Upper lobe of right lung (tissue), 1 donor: Measurements from ENCODE around the gene PIK3C3. TPM values are rescaled to one million over a fixed set of nuclear protein-coding genes. Genes with fewer than 3 reads are reported as not detected.

Experiments used
- ATAC-seq: fragments of 200-7000 bp; cut with Tn5 transposase; one replicate; pipeline ENCODE4 v1.9.1; 2020; ENCODE audit warnings: mild to moderate bottlenecking, moderate library complexity
- DNase-seq: peaks from one replicate; pipeline ENCODE4 v3.0.0-alpha.2; 2020
- H3K27ac ChIP-seq: fragments of 200-600 bp; one replicate; pipeline ENCODE4 v1.8.0; 2022
- H3K27me3 ChIP-seq: fragments of 200-600 bp; one replicate; pipeline ENCODE4 v1.8.0; 2022; ENCODE audit warnings: mild to moderate bottlenecking
- H3K36me3 ChIP-seq: fragments of 200-600 bp; one replicate; pipeline ENCODE4 v1.8.0; 2022
- H3K4me1 ChIP-seq: fragments of 200-600 bp; one replicate; pipeline ENCODE4 v1.8.0; 2022
- H3K4me3 ChIP-seq: fragments of 200-600 bp; one replicate; pipeline ENCODE4 v1.8.0; 2022; ENCODE audit warnings: mild to moderate bottlenecking
- H3K9me3 ChIP-seq: fragments of 200-600 bp; one replicate; pipeline ENCODE4 v1.8.0; 2022
- CTCF ChIP-seq: fragments of 200-600 bp; IDR thresholded peaks from one replicate; pipeline ENCODE4 v1.8.0; 2022; ENCODE audit warnings: antibody characterized with exemption
- intact Hi-C: fragments of 100-400 bp; cut with DNase I; formaldehyde crosslinking; loops from one replicate; pipeline ENCODE4 v1.11.0; 2022
- total RNA-seq: library from RNA; stranded (reverse); fragmentation: NEBNext Ultra II Directional; extraction: Animal tissue kit (Norgen Biotek cat#: 25700); gene quantifications from one replicate; pipeline ENCODE4 v1.2.1, GENCODE V29; 2021
- donor health status: DM: no; HTN: yes; CAD: no; lungs with severe emphysema.

PIK3C3 gene
- total RNA-seq, 1 donor from 2014 or later, result 54.2 TPM

GRCh38 chr18:41974796-41975201 is 19.8 kb downstream of the PIK3C3 start:
- Histone ChIP-seq H3K4me3 (no peak overlapping the region), H3K27me3 (no peaks in the 10 kb centered on the region), H3K4me1 (no peaks in the 10 kb centered on the region), H3K36me3 (peaks cover 21% of the 10 kb centered on the region), H3K27ac (no peak overlapping the region), H3K9me3 (no peaks in the 10 kb centered on the region)
- no peak for TF ChIP-seq CTCF
- intact Hi-C loops, result no loop called here
- DNase-seq, result no peak
- ATAC-seq, result no peak

GRCh38 chr18:41975284-41975683 is 20.2 kb downstream of the PIK3C3 start:
- Histone ChIP-seq H3K27me3 (no peaks in the 10 kb centered on the region), H3K36me3 (peaks cover 17% of the 10 kb centered on the region), H3K9me3 (no peaks in the 10 kb centered on the region), H3K4me1 (no peaks in the 10 kb centered on the region), H3K4me3 (no peak overlapping the region), H3K27ac (no peak overlapping the region)
- DNase-seq, result no peak
- no peak for ATAC-seq
- intact Hi-C loops, result no loop called here
- no peak for TF ChIP-seq CTCF

- Histone ChIP-seq H3K27me3 (no peaks in the 10 kb centered on the region), H3K4me3 (no peak overlapping the region), H3K27ac (no peak overlapping the region), H3K36me3 (peaks cover 4% of the 10 kb centered on the region), H3K9me3 (no peaks in the 10 kb centered on the region), H3K4me1 (no peaks in the 10 kb centered on the region)
- no peak for ATAC-seq
- intact Hi-C loops, result no loop called here
- no peak for TF ChIP-seq CTCF
- DNase-seq, result no peak
Observed at GRCh38 chr18:41977233-41977632, 22.2 kb downstream of the PIK3C3 start.

- H3K4me3 ChIP-seq, result no peak overlapping the region
- no peak for TF ChIP-seq CTCF
- H3K4me1 ChIP-seq, result no peaks in the 10 kb centered on the region
- peaks cover 14% of the 10 kb centered on the region for H3K36me3 ChIP-seq
- H3K9me3 ChIP-seq, result no peaks in the 10 kb centered on the region
- intact Hi-C loops, result no loop called here
- no peak for DNase-seq
- no peaks in the 10 kb centered on the region for H3K27me3 ChIP-seq
- no peak overlapping the region for H3K27ac ChIP-seq
- ATAC-seq, result no peak
Observed at GRCh38 chr18:41982942-41983660, 28.1 kb downstream of the PIK3C3 start.

- Histone ChIP-seq H3K9me3 (no peaks in the 10 kb centered on the region), H3K27ac (no peak overlapping the region), H3K4me1 (no peaks in the 10 kb centered on the region), H3K4me3 (no peak overlapping the region), H3K27me3 (no peaks in the 10 kb centered on the region), H3K36me3 (peaks cover 34% of the 10 kb centered on the region)
- ATAC-seq (no peak), DNase-seq (no peak)
- intact Hi-C loops, result no loop called here
- no peak for TF ChIP-seq CTCF
Observed at GRCh38 chr18:41985914-41986313, 30.9 kb downstream of the PIK3C3 start.

- no peaks in the 10 kb centered on the region for H3K4me1 ChIP-seq
- no peak for ATAC-seq
Observed at GRCh38 chr18:41989508-41989907, 34.5 kb downstream of the PIK3C3 start.

More at GRCh38 chr18:41989508-41989907, 34.5 kb downstream of the PIK3C3 start:
- no peak for DNase-seq
- Histone ChIP-seq H3K27ac (no peak overlapping the region), H3K4me3 (no peak overlapping the region), H3K36me3 (peaks cover 47% of the 10 kb centered on the region), H3K27me3 (no peaks in the 10 kb centered on the region), H3K9me3 (no peaks in the 10 kb centered on the region)
- TF ChIP-seq CTCF, result no peak
- intact Hi-C loops, result no loop called here
